Measurements from ENCODE around the gene TAF11L6. TPM values are rescaled to one million over a fixed set of nuclear protein-coding genes. Genes with fewer than 3 reads are reported as not detected.
"Not testable (repeated sequence)": the region's sequence is repeated elsewhere in the genome, so short reads cannot be mapped to it uniquely, and the experiment has no call there.

The TAF11L6 gene
- total RNA-seq, 1 donor from 2014 or later, result not detected

GRCh38 chr5:17497446-17497845, 31.0 kb upstream of the TAF11L6 start:
- no peak for DNase-seq
- no peaks in the 10 kb centered on the region for H3K27me3 ChIP-seq (ENCODE audit: low read depth)
- no peak overlapping the region for H3K4me3 ChIP-seq
- intact Hi-C loops (cut with micrococcal nuclease), result no loop called here
- no peak overlapping the region for H3K27ac ChIP-seq (replicated peaks)
- H3K36me3 ChIP-seq, result no peaks in the 10 kb centered on the region
- peaks cover 5% of the 10 kb centered on the region for H3K9me3 ChIP-seq (replicated peaks)
- no peak for TF ChIP-seq CTCF (IDR thresholded peaks at IDR 0.05; ENCODE audit: borderline replicate concordance)
- H3K4me1 ChIP-seq, result no peaks in the 10 kb centered on the region

GRCh38 chr5:17497931-17498330, 30.5 kb upstream of the TAF11L6 start, which contains the start of gene TAF11L2:
TSS of gene TAF11L2 (plus strand) at chr5:17498231.
- H3K27ac ChIP-seq (replicated peaks); DNase-seq; H3K4me1 ChIP-seq; H3K9me3 ChIP-seq (replicated peaks); H3K27me3 ChIP-seq (ENCODE audit: low read depth); intact Hi-C loops (cut with micrococcal nuclease); H3K36me3 ChIP-seq; H3K4me3 ChIP-seq: not testable (repeated sequence)

GRCh38 chr5:17511775-17512325, 16.6 kb upstream of the TAF11L6 start:
- Histone ChIP-seq H3K4me3 (no peak overlapping the region), H3K27me3 (ENCODE audit: low read depth) (no peaks in the 10 kb centered on the region), H3K4me1 (no peaks in the 10 kb centered on the region), H3K9me3 (replicated peaks) (no peaks in the 10 kb centered on the region), H3K36me3 (no peaks in the 10 kb centered on the region), H3K27ac (replicated peaks) (no peak overlapping the region)
- intact Hi-C loops (cut with micrococcal nuclease), result no loop called here
- TF ChIP-seq CTCF (IDR thresholded peaks at IDR 0.05; ENCODE audit: borderline replicate concordance), result no peak
- no peak for DNase-seq

GRCh38 chr5:17517526-17517925, 10.9 kb upstream of the TAF11L6 start:
- DNase-seq; H3K4me3 ChIP-seq; H3K27me3 ChIP-seq (ENCODE audit: low read depth); H3K4me1 ChIP-seq; intact Hi-C loops (cut with micrococcal nuclease); H3K36me3 ChIP-seq; H3K27ac ChIP-seq (replicated peaks): not testable (repeated sequence)
- H3K9me3 ChIP-seq (replicated peaks), result peaks cover 10% of the 10 kb centered on the region

GRCh38 chr5:17518067-17518466, 10.4 kb upstream of the TAF11L6 start, which contains the start of gene TAF11L3:
TSS of gene TAF11L3 (plus strand) at chr5:17518367.
- H3K27me3 ChIP-seq (ENCODE audit: low read depth); H3K4me1 ChIP-seq; H3K27ac ChIP-seq (replicated peaks); H3K36me3 ChIP-seq; H3K4me3 ChIP-seq; DNase-seq; intact Hi-C loops (cut with micrococcal nuclease): not testable (repeated sequence)
- H3K9me3 ChIP-seq (replicated peaks), result peaks cover 10% of the 10 kb centered on the region

- H3K4me3 ChIP-seq; intact Hi-C loops (cut with micrococcal nuclease); H3K27ac ChIP-seq (replicated peaks); H3K27me3 ChIP-seq (ENCODE audit: low read depth); H3K36me3 ChIP-seq; DNase-seq; H3K4me1 ChIP-seq: not testable (repeated sequence)
- H3K9me3 ChIP-seq (replicated peaks), result peaks cover 10% of the 10 kb centered on the region
Measured at GRCh38 chr5:17519508-17519907, 9.0 kb upstream of the TAF11L6 start.

DNA sequence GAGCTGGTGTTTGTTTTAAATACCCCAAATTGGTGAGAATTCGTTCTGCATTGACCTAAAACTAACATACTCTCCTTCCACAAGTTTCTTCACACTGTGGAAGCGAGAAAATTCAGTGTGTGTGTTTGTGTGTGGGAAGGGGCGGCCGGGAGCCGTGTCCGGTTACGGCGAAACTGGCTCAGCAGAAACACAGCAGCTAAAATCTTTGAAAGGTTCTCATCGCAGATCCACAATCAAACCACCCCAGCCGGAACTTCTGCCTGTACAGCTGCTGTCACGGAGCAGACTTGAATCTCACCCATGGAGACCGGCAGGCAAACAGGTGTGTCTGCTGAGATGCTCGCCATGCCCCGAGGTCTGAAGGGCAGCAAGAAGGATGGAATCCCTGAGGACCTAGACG, 7.0 kb upstream of the TAF11L6 start, which contains the start of gene TAF11L4:
Gene TAF11L4, plus strand, starts transcription at position 301 of the 400 bp plus-strand sequence.
- H3K36me3 ChIP-seq; H3K27ac ChIP-seq (replicated peaks); H3K4me1 ChIP-seq; intact Hi-C loops (cut with micrococcal nuclease); H3K27me3 ChIP-seq (ENCODE audit: low read depth); H3K4me3 ChIP-seq; DNase-seq: not testable (repeated sequence)
- H3K9me3 ChIP-seq (replicated peaks), result peaks cover 15% of the 10 kb centered on the region

DNA sequence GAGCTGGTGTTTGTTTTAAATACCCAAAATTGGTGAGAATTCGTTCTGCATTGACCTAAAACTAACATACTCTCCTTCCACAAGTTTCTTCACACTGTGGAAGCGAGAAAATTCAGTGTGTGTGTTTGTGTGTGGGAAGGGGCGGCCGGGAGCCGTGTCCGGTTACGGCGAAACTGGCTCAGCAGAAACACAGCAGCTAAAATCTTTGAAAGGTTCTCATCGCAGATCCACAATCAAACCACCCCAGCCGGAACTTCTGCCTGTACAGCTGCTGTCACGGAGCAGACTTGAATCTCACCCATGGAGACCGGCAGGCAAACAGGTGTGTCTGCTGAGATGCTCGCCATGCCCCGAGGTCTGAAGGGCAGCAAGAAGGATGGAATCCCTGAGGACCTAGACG, 3.5 kb upstream of the TAF11L6 start, which contains the start of gene TAF11L5:
Gene TAF11L5, plus strand, starts transcription at position 301 of the 400 bp plus-strand sequence.
- H3K27ac ChIP-seq (replicated peaks); H3K4me1 ChIP-seq; DNase-seq; H3K4me3 ChIP-seq; H3K9me3 ChIP-seq (replicated peaks); H3K36me3 ChIP-seq; H3K27me3 ChIP-seq (ENCODE audit: low read depth); intact Hi-C loops (cut with micrococcal nuclease): not testable (repeated sequence)

DNA sequence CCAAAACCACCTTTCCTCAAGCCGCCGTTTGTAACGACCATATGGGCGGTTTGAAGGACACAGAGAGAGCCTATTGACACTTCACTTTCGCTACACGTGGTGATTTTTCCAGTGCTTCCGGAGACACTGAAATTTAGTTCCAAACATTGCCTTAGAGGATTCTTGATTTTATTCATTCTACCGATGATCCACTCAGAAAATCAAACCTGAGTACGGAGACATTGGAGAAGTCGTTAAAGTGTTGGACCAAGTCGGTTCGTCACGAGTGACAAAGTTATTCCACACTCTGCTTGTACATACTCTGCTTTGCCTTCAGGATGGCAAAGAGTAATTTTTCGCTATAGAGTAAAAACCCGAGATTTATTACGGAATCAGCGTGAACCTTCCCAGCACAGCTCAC, 2.0 kb upstream of the TAF11L6 start:
- H3K36me3 ChIP-seq; DNase-seq; H3K27me3 ChIP-seq (ENCODE audit: low read depth); intact Hi-C loops (cut with micrococcal nuclease); H3K27ac ChIP-seq (replicated peaks); H3K9me3 ChIP-seq (replicated peaks); H3K4me3 ChIP-seq; H3K4me1 ChIP-seq: not testable (repeated sequence)

Other genes starting within 250 kb of the TAF11L6 start
- not detected for gene TAF11L2, start 30.4 kb upstream of the TAF11L6 start, total RNA-seq
- gene TAF11L3, start 10.3 kb upstream of the TAF11L6 start, total RNA-seq, result not detected
- gene TAF11L4, start 6.9 kb upstream of the TAF11L6 start, total RNA-seq, result not detected
- not detected for gene TAF11L5, start 3.4 kb upstream of the TAF11L6 start, total RNA-seq
- not detected for gene TAF11L7, start 57.1 kb downstream of the TAF11L6 start, total RNA-seq
- gene TAF11L8, start 62.3 kb downstream of the TAF11L6 start, total RNA-seq, result not detected
- gene TAF11L9, start 65.7 kb downstream of the TAF11L6 start, total RNA-seq, result not detected
- not detected for gene TAF11L10, start 69.2 kb downstream of the TAF11L6 start, total RNA-seq
- gene TAF11L11, start 75.5 kb downstream of the TAF11L6 start, total RNA-seq, result not detected
- not detected for gene TAF11L12, start 81.7 kb downstream of the TAF11L6 start, total RNA-seq
- gene TAF11L13, start 103.4 kb downstream of the TAF11L6 start, total RNA-seq, result not detected
- gene TAF11L14, start 105.8 kb downstream of the TAF11L6 start, total RNA-seq, result not detected

Data from left ventricle myocardium inferior (tissue), 1 donor.